ENCODE results near the gene GULP1.

The GULP1 gene

DNA sequence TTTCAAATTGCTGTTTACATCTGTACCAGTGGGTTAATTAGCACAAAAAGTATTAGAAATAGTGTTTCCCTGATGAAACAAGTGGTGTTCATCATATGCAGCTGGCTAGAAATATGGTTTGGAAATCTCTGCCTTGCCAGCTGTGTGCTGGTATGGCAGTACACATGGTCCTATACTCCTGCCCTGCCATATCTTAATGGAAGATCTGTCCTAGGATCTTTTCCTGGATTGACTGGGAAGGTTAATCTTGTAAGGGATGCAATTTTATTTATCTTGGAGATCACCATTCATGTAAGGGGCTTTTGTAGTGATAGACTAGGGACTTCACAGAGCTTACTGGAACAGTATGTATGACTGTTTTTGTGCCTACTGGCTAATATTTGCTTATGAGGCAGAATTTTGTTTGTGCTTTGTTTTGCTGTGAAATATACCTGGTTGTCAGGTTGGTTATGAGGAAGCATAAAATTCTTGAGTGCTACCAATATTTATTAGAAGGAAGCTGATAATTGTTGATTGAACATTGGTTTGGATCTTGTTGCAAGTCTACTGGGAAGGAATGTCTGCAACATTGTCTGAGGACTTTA lies 73.5 kb downstream of the GULP1 start:
- in situ Hi-C loops (cut with MboI; ENCODE audit: low sequenced_read_pairs) = no loop called here

DNA sequence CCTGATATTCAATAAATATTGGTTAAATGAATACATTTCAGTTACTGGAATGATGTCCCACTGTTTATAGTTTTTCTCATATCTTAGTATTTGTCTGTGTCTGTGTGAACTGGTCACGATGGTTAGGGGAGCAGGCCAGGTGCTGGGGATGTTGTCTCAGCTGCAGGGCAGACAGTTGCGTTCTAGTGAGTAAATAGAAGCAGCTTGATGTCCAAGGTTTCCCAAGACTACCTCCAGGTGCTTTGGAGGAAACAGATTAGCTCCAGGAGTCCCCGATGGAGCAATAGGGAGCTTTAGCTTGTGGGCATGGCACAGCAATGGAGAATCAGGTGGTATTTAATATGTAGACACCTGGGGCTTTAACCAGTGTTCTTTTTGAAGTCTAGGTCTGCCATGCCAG lies 75.5 kb downstream of the GULP1 start:
- in situ Hi-C loops (cut with MboI; ENCODE audit: low sequenced_read_pairs) = no loop called here

DNA sequence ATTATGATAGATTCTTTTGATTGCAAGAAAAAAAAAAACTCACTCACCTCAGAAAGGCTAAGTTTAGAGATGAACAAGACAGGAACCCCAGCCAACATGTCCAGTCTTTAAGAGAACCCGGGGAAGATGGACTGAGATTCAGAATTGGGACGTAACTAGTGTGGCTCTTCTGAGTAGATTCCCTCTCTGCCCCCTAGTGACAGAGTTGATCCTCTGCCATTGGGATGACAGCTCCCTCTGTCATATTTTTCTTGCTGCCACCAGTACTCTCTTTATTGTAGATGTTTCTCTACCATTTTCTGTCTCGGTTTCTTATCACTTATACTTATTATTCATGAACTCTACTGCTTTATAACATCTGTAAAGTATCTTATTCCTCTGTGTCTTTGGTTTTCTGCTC lies 77.7 kb downstream of the GULP1 start:
- in situ Hi-C loops (cut with MboI; ENCODE audit: low sequenced_read_pairs) = no loop called here

DNA sequence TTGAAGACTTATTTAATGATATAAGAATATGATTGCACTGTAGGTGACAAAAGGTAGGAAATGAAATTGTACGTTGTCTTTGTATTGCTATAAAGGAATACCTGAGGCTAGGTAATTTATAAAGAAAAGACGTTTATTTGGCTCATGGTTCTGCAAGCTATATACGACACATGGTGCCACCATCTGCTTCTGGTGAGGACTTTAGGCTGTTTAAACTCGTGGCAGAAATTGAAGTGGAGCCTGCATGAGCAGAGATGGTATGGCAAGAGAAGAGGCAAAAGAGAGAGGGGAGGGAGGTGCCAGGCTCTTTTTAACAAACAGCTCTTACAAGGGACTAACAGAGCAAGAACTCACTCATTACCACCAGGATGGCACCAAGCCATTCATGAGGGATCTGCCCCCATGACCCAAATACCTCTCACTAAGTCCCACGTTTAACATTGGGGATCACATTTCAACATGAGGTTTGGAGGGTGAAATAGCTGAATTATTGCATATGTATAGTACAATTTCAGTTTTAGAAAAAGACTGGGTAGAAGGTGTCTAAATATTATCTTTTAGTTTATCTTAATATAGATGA lies 86.8 kb downstream of the GULP1 start:
- in situ Hi-C loops (cut with MboI; ENCODE audit: low sequenced_read_pairs) = no loop called here

DNA sequence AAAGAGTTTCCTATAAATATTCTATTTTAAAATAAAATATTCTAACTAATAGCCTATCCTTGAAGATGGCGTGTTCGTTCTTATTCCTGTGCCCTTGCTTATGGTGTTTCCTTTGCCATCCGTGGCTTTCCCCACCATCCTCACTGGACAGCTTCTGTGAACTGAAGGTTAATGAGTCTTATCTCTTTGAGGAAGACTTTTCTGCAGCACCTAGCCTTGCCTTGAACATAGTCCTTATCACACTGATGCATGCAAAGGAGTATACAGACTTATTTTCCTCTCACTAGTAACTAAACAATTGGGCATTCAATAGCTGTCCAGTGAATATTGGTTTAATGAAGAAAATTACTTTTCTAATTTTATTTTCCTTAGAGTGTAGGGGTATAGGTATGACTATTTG lies 88.1 kb downstream of the GULP1 start:
- in situ Hi-C loops (cut with MboI; ENCODE audit: low sequenced_read_pairs) = no loop called here

DNA sequence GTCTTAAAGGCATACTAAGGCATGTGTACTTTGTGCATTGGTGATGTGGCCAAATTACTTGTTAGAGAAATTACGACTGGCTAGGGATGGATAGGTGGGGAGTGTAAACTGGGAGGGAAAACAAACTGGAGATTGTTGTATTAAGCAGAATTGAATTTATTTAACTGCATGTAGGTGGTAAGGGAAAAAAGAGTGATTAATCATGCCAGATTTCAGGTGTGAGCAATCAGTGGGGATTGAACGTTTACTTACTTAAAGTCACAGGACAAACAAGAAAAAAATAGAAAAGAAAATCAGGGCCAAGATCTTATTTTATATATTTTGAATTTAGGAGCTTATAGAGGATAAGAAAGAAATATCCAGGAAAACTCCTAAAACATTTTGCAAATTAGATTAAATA lies 88.6 kb downstream of the GULP1 start:
- in situ Hi-C loops (cut with MboI; ENCODE audit: low sequenced_read_pairs) = no loop called here

DNA sequence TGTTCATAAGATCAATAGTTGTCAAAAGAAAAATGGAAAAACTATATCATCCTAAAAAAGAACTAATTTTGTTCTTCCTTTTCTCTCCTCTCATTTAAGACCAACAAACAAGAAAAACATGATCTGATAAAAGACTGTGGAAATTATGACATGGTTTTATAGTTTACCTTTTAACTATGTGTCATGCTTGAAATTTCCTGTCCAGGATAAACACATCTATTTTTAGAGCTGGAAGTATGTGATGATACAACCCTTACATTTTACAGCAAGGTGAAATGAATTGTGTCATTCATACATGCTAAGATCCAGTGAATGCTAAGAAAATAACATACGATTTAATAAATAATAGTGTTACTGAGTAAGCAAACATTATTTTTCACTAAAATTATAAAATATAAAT lies 89.9 kb downstream of the GULP1 start:
- in situ Hi-C loops (cut with MboI; ENCODE audit: low sequenced_read_pairs) = no loop called here

DNA sequence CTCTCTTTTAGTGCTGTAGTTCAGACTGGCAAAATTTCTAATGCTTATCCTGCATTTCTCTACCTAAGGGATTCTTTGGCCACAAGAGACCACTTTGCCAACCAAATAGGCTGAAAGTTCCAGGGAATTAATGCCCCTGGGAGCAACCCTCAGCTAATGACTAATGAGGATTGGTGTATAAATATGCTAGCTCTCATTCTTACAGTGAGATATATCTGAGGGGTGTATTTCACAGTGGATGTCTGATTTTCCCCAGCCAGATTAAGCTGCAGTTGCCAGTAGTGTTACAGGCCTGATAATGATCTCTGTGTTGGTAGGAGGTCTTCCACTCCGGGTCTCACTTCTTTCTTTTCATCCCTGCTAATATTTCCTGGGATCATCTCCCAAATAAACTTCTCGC lies 90.4 kb downstream of the GULP1 start:
- in situ Hi-C loops (cut with MboI; ENCODE audit: low sequenced_read_pairs) = no loop called here

DNA sequence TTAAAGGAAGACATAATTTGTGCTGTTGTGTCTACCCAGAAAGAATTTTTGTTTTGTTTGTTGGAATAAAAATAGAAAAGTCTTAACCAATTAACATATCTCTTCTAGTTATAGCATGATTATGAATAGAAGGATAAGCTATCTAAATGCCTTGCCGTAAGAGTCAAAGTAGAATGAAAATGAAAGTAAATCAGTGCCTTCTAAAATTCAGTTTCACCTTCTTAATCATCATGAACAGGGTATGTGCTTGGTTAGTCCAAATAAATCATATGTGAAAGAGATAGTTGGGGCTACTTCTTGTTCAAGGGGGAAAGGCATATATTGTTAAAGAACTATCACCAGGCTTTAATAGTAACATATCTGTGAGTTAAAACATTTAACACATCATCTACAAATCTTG lies 91.5 kb downstream of the GULP1 start:
- in situ Hi-C loops (cut with MboI; ENCODE audit: low sequenced_read_pairs) = no loop called here

DNA sequence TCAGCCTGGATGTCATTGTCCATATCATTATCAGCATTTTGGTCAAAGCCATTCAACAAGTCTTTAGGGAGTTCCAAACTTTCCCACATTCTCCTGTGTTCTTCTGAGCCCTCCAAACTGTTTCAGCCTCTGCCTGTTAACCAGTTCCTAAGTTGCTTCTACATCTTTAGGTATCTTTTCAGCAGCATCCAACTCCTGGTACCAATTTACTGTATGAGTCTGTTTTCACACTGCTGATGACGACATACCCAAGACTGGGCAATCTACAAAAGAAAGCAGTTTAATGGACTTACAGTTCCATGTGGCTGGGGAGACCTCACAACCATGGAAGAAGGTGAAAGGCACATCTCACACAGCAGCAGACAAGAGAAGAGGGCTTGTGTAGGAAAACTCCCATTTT lies 94.2 kb downstream of the GULP1 start:
- in situ Hi-C loops (cut with MboI; ENCODE audit: low sequenced_read_pairs) = no loop called here

DNA sequence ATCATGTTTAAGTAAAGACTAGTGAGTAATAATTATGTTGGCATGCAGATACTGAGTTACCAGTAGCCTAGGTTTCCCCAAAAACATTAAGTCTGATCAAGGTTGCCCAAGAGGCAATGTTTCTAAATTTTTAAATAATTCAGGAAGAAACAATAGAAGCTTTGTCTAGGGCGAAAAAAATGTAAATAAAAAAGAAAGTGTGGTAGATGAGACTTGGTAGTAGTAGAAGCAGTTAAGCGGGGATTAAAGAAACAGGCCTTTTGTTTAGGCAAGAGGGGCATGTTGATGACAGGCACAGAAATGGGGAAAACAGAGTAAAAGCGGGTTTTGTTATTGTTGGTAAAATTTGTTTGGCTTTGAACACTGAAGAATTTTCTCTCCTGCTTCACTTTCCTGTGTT lies 97.2 kb downstream of the GULP1 start:
- in situ Hi-C loops (cut with MboI; ENCODE audit: low sequenced_read_pairs) = no loop called here

DNA sequence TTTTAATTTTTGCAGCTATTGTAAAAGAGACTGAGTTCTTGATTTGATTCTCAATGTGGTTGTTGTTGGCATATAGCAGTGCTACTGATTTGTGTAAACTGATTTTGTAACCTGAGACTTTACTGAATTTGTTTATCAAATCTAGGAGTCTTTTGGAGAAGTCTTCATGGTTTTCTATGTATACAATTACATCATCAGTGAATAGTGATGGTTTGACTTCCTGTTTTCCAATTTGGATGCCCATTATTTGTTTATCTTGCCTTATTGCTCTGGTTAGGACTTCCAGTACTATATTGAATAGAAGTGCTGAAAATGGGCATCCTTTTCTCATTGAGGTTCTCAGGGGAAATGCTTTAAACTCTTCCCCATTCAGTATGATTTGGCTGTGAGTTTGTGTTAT lies 99.7 kb downstream of the GULP1 start:
- in situ Hi-C loops (cut with MboI; ENCODE audit: low sequenced_read_pairs) = no loop called here

DNA sequence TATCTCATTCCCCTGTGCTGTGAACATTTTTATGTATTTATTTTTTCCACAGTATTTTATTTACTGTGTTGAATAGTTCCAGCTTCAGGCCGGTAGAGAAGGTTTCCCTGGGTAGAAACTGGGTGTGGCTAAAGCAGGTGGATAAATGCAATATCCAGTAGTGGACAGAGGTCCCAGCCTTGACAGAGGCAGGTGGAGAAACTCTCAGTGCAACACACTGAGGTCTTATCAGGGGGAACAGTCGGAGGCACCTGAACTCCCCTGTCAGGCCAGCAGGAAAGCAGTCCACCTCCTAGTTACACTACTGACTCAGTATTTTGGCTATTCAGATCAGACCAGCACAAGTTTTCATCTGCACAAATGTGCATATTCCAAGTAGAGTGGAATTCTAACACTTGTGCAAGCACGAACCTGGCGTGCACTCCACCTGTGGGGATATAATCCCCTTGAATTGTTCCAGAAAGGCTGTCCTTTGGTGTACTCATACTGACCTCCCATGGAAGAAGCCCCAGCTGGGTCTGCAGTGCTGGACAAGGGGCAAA lies 103.3 kb downstream of the GULP1 start:
- in situ Hi-C loops (cut with MboI; ENCODE audit: low sequenced_read_pairs) = no loop called here

DNA sequence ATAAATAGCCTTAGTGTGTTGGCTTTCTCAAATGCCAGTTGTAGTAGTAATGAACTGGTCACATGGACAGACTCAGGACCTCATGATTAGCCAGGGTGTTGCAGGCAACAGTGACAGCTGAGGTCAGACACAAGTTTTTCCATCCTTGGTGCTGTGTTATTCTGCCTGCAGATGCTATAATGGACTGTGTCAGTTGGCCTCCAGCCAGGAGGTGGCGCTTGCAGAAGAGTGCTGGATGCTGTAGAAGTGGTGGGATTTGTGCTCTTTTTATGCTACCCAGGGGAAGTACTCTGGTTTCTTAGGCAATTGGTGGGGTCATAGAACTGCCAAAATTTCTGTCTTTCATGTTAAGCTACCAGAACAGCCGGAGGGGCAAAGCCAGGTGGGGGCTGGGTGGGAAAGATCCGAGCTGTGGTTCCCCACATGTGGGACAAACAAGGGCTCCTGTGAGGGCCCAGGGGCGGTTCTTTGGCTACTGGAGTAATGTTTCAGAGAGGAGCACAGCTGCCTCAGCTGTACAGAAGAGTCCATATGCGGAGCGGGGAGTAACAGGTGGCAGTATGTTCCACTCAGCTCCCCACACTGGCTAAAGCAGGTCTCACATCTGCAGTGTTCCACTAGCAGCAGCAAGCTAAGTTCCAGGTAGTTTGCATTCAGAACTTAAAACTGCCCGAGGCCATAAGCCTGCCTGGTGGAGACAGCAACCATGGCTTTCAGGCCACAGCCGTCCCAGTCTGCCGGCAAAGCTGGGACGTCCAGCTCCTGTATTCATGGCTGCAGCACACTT lies 104.4 kb downstream of the GULP1 start:
- in situ Hi-C loops (cut with MboI; ENCODE audit: low sequenced_read_pairs) = no loop called here

DNA sequence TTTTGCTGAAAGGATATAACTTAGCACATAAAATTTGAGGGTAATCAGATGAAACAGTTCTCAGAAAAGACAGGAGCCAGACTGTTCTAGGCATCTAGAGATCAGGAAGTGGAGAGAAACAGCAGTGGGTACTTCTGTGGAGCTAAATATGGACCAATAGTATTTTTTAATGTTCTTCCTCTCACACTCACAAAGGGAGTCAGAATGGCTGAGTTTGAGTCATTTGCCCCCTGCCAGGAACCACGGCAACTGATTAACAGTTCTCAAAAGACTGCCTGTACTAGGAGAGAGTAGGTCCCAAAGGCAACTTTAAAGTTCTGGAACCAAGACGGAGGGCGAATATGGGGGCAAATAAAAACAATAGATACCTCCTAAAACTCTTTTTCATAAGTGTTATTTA lies 107.5 kb downstream of the GULP1 start:
- in situ Hi-C loops (cut with MboI; ENCODE audit: low sequenced_read_pairs) = no loop called here

DNA sequence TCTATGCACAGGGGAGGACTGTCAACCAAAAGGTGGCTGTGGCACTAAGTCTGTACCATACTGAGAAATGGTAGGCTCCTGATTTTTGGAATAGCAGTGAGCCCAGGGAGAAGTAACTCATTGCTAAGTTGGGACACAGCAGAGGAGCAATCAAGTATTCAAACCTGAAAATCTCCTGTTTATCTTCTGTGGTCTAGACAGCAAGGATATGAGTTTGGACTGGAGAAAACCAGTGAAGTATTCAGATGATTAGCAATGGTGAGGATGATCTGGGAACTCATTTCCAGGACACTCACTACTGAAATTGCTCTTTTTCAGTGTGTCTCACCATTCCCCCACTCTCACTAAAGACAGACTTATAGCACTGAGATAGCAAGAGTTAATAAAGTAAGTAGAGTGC lies 112.0 kb downstream of the GULP1 start:
- in situ Hi-C loops (cut with MboI; ENCODE audit: low sequenced_read_pairs) = no loop called here

DNA sequence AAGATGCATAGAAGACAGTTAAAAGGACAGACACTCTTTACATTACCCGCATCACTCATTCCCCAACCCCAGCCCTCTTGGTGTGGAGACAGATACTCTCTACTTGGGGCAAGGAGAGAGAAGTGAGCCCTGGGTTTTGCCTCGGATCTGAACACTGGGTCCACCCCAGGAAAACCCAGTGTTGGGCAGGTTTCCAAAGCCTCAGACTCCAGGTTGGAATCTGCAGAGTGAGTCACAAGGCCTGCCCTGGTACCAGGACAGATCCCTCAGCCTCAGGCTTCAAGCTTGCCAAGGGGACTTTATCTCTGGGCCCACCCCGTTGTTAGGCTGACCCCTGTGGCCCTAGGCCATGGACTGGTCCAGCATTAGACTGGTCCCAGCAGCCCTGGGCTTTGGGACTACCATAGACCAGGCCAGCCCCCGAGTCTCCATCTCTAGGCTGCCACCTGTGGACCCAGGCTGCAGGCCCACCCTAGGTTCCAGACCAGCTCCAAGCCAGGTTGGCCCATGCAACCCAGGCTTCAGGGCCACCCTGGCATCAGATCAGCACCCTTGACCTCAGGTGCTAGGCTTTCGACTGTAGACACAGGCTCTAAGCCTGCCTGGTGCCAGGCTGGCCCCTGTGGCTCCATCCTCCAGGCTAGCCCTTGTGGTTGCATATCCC lies 112.8 kb downstream of the GULP1 start:
- in situ Hi-C loops (cut with MboI; ENCODE audit: low sequenced_read_pairs) = no loop called here

DNA sequence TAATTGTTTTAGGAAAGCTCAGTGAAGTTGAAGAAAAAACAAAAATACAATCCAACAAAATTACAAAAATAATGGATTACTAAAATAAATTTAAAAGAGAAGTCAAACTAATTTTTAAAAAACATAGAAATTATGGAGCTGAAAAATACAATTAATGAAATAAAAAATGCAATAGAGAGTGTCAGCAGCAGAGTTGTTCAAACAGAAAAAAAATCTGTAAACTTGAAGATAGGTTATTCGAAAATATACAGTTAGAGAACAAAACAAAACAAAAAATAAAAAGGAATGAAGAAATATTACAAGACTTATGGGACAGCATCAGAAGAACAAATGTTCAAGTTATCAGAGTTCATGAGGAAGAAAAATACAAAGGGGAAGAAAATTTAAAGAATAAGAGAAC lies 114.7 kb downstream of the GULP1 start:
- in situ Hi-C loops (cut with MboI; ENCODE audit: low sequenced_read_pairs) = no loop called here

DNA sequence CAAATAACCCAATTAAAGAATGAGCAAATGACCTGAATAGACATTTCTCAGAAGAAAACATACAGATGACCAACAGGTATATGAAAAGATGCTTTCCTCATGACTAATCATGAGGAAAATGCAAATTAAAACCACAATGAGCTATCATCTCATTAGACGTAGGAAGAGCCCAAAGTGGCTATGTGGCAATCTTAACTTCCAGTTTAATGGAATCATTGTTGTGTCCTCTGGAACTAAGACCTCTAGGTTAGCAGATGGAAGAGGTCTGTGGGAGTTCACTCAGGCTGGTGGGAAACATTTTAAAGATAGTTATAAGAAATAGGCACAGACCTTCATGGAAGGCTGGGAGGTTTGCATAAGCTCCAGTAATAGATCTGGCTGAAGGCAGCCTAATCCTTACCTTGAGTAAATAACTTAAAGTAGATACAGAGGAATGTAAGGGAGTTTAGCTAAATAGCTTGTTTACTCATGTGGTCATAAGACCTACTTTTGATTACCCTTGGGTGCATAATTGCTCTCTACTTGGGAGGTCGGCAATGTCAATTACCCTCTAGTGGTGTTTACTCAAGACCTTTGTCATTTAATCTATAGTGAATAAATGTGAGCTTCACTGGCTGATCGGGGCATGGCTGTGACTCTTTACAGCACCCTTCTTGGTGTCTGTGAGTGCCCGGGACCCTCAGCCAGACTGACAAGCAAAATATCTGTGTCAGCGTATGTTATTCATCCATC lies 119.0 kb downstream of the GULP1 start:
- in situ Hi-C loops (cut with MboI; ENCODE audit: low sequenced_read_pairs) = no loop called here

DNA sequence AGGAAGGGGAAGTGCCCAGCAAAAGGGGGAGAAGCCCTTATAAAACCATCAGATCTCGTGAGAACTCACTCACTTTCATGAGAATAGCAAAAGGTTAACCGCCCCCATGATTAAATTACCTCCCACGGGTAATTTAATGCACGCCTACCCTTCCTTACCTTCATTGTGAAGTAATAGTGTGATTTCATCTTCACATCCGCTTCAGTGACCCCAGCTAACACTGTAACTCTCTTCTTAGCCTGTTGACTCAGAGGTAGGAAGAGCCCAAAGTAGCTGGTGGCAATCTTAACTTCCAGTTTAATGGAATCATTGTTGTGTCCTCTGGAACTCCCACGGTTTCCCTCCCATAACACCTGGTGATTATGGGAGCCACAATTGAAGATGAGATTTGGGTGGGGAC lies 120.5 kb downstream of the GULP1 start:
- in situ Hi-C loops (cut with MboI; ENCODE audit: low sequenced_read_pairs) = no loop called here

DNA sequence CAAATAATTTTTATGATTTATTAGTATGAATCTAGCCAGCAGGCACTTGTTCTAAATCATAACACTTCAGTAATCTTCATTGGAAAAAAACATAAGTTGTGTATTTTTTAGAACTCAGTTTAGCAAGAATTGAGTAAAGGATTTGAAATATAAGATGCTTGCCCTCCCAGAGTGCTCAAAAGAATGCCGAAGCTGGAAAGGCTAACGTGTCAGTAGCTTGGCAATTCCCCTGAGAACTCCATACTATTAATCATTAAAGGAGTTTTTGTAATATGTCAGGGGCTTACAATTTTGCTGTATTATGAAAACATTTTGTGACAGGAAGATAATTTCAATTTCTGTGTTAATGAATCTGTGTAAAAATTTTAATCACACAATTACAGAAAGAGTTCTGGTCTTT lies 122.7 kb downstream of the GULP1 start:
- in situ Hi-C loops (cut with MboI; ENCODE audit: low sequenced_read_pairs) = no loop called here

Measured in hTERT RPE-1 (cell line).